HL-60 (cell line): Measurements from ENCODE around the gene TRAPPC6A.

Experiments used
- DNase-seq, 2 experiments: peaks; one replicate each; pipeline ENCODE4 v3.0.0-alpha.2; 2010 to 2020; ENCODE audit warnings: low read depth in 1 of 2, low spot score in 1 of 2
- H3K27ac ChIP-seq: fragments of 250-450 bp; sonication (Bioruptor Pico); replicated peaks from 2 replicates; pipeline ENCODE4 v1.5.1; 2020; ENCODE audit warnings: mild to moderate bottlenecking, moderate library complexity
- H3K27me3 ChIP-seq: fragments of 250-450 bp; sonication (Bioruptor Pico); 2 replicates; pipeline ENCODE4 v1.5.1; 2021; ENCODE audit warnings: mild to moderate bottlenecking, moderate library complexity; ENCODE audit not compliant: insufficient read depth, poor library complexity, severe bottlenecking
- H3K4me3 ChIP-seq: replicated peaks from 2 replicates; pipeline ENCODE4 v1.5.1; 2011; ENCODE audit warnings: mild to moderate bottlenecking, control low read depth, low read length; ENCODE audit not compliant: insufficient read depth
- CTCF ChIP-seq: IDR thresholded peaks from one replicate; pipeline ENCODE4 v1.5.1; 2011; ENCODE audit warnings: low read length, control low read depth, inconsistent platforms; ENCODE audit not compliant: insufficient read depth
- GABPA ChIP-seq: IDR thresholded peaks from 2 replicates; pipeline ENCODE4 v1.6.1; 2012; ENCODE audit warnings: low read depth
- POLR2AphosphoS5 ChIP-seq: IDR thresholded peaks from 2 replicates; pipeline ENCODE4 v1.6.1; 2012; ENCODE audit warnings: low read depth
- REST ChIP-seq: IDR thresholded peaks from 2 replicates; pipeline ENCODE4 v1.6.1; 2012; ENCODE audit warnings: low read depth; ENCODE audit not compliant: insufficient replicate concordance
- SPI1 ChIP-seq: IDR thresholded peaks from 2 replicates; pipeline ENCODE4 v1.6.1; 2012; ENCODE audit warnings: low read depth, mild to moderate bottlenecking, borderline replicate concordance

Gene TRAPPC6A

GRCh38 chr19:45215391-45216191, 37.6 kb upstream of the TRAPPC6A start:
- H3K4me3 ChIP-seq, result no peak overlapping the region
- TF ChIP-seq POLR2AphosphoS5 (no peak), CTCF (no peak), REST (no peak), SPI1 (no peak), GABPA (no peak)
- no peak for DNase-seq
- H3K27me3 ChIP-seq, result peaks cover 33% of the 10 kb centered on the region
- no peak overlapping the region for H3K27ac ChIP-seq

GRCh38 chr19:45213031-45213430, 35.0 kb upstream of the TRAPPC6A start:
- no peak overlapping the region for H3K27ac ChIP-seq

More at GRCh38 chr19:45213031-45213430, 35.0 kb upstream of the TRAPPC6A start:
- no peak for DNase-seq
- Histone ChIP-seq H3K4me3 (no peak overlapping the region), H3K27me3 (peaks cover 31% of the 10 kb centered on the region)
- no peak for TF ChIP-seq REST
- no peak for TF ChIP-seq POLR2AphosphoS5
- no peak for TF ChIP-seq GABPA
- no peak for TF ChIP-seq CTCF
- no peak for TF ChIP-seq SPI1
